HepG2 (cell line): ENCODE results near the gene HS6ST1. TPM values are rescaled to one million over a fixed set of nuclear protein-coding genes. Genes with fewer than 3 reads are reported as not detected.

Experiments used
- BCLAF1 ChIP-seq: fragments of 450-650 bp; IDR thresholded peaks from 2 replicates; pipeline ENCODE4 v1.6.1; 2017; ENCODE audit warnings: mild to moderate bottlenecking
- HOXA9 ChIP-seq: sonication (generic); formaldehyde crosslinking; IDR thresholded peaks from 2 replicates; pipeline ENCODE4 v1.8.1; 2022; ENCODE audit warnings: missing genetic modification reagents, mild to moderate bottlenecking, moderate library complexity, borderline replicate concordance
- KAT2B ChIP-seq: fragments of 150-350 bp; IDR thresholded peaks from 2 replicates; pipeline ENCODE4 v1.6.1; 2014; ENCODE audit warnings: low read depth, low read length, borderline replicate concordance
- KLF6 ChIP-seq: IDR thresholded peaks from 2 replicates; pipeline ENCODE4 v1.8.0; 2016; ENCODE audit warnings: missing biosample characterization, missing genetic modification reagents
- MAFG ChIP-seq: sonication (generic); formaldehyde crosslinking; IDR thresholded peaks from 2 replicates; pipeline ENCODE4 v1.5.1; 2020; ENCODE audit warnings: mild to moderate bottlenecking, missing genetic modification reagents
- NFYC ChIP-seq: IDR thresholded peaks from 2 replicates; pipeline ENCODE4 v1.6.1; 2016; ENCODE audit warnings: missing genetic modification reagents, missing compliant biosample characterization
- NR2C2 ChIP-seq: sonication (generic); formaldehyde crosslinking; IDR thresholded peaks from 2 replicates; pipeline ENCODE4 v1.4.0; 2020; ENCODE audit warnings: missing genetic modification reagents, mild to moderate bottlenecking, moderate library complexity, borderline replicate concordance
- POLR2AphosphoS5 ChIP-seq: IDR thresholded peaks from 2 replicates; pipeline ENCODE4 v1.6.1; 2012; ENCODE audit warnings: low read depth, low read length
- PRMT3 ChIP-seq: sonication (generic); formaldehyde crosslinking; IDR thresholded peaks from 2 replicates; pipeline ENCODE4 v1.8.1; 2022; ENCODE audit warnings: low read depth, mild to moderate bottlenecking, moderate library complexity, missing genetic modification reagents, borderline replicate concordance
- XRCC5 ChIP-seq: fragments of 200-400 bp; formaldehyde crosslinking; optimal IDR thresholded peaks from 2 replicates; pipeline ENCODE3; 2017; ENCODE audit warnings: mild to moderate bottlenecking, low read length
- YEATS2 ChIP-seq: sonication (generic); formaldehyde crosslinking; IDR thresholded peaks from 2 replicates; pipeline ENCODE4 v1.4.0; 2020; ENCODE audit warnings: missing genetic modification reagents, borderline replicate concordance
- ZBTB33 ChIP-seq: sonication (generic); formaldehyde crosslinking; IDR thresholded peaks from 2 replicates; pipeline ENCODE4 v1.4.0; 2020; ENCODE audit warnings: missing genetic modification reagents
- ZNF253 ChIP-seq: sonication (generic); formaldehyde crosslinking; IDR thresholded peaks from 2 replicates; pipeline ENCODE4 v1.8.0; 2022; ENCODE audit warnings: mild to moderate bottlenecking, missing genetic modification reagents, borderline replicate concordance
- ZNF546 ChIP-seq: sonication (generic); formaldehyde crosslinking; conservative IDR thresholded peaks from 2 replicates; pipeline ENCODE4 v1.8.1; 2023; ENCODE audit warnings: mild to moderate bottlenecking, missing genetic modification reagents
- ZNF570 ChIP-seq: sonication (generic); formaldehyde crosslinking; IDR thresholded peaks from 2 replicates; pipeline ENCODE4 v1.4.0; 2020; ENCODE audit warnings: mild to moderate bottlenecking, missing genetic modification reagents, borderline replicate concordance
- ZNF672 ChIP-seq: sonication (generic); formaldehyde crosslinking; IDR thresholded peaks from 2 replicates; pipeline ENCODE4 v1.8.1; 2022; ENCODE audit warnings: missing genetic modification reagents
- polyA plus RNA-seq, 8 experiments: library from polyadenylated mRNA; depleted of rRNA in 3 of 8; stranded (reverse) in 7 of 8; unstranded in 1 of 8; fragments of >200 nt; fragmentation: Illumina TruSeq in 4 of 8; extraction: Trizol in 4 of 8; gene quantifications; 2 replicates each; pipeline versions ENCODE4 v1.2.1 to v1.2.3, GENCODE V29; 2011 to 2016; ENCODE audit warnings: low read depth in 4 of 8, missing spikeins in 1 of 8, mixed read lengths in 1 of 8; ENCODE audit not compliant: insufficient read depth in 1 of 8
- total RNA-seq, 5 experiments: library from RNA; depleted of rRNA; stranded (reverse); fragments of >200 nt; fragmentation: Illumina TruSeq; extraction: Trizol; gene quantifications; 2 replicates each; pipeline ENCODE4 v1.2.3, GENCODE V29; 2016; ENCODE audit warnings: low read depth in 1 of 5
- TF ChIP-seq, protein P1 (sequence below): sonication (generic); formaldehyde crosslinking; IDR thresholded peaks from 2 replicates; pipeline ENCODE4 v1.5.0; 2020; ENCODE audit warnings: mild to moderate bottlenecking, missing genetic modification reagents, moderate library complexity
- TF ChIP-seq, protein P2 (sequence below): sonication (generic); formaldehyde crosslinking; IDR thresholded peaks from 2 replicates; pipeline ENCODE4 v1.8.1; 2023; ENCODE audit warnings: mild to moderate bottlenecking, missing genetic modification reagents, borderline replicate concordance
- TF ChIP-seq, protein P3 (sequence below): sonication (generic); formaldehyde crosslinking; IDR thresholded peaks from 2 replicates; pipeline ENCODE4 v1.5.0; 2020; ENCODE audit warnings: mild to moderate bottlenecking, missing genetic modification reagents

Gene HS6ST1
- total and polyA plus RNA-seq, 2 of the 13 experiments (the other 11 are each of a cell fraction or from before 2014, with no cell fraction given) = 34.5 to 84.6 TPM

GRCh38 chr2:128232965-128233789, 85.5 kb downstream of the HS6ST1 start (continued):
- TF ChIP-seq POLR2AphosphoS5 (peak; percentile 76), ZNF570 (CRISPR knock-in tag) (peak; percentile 92; the same call in 1 of the 2 replicates), KLF6 (CRISPR knock-in tag) (no peak; the same call in none of the 2 replicates), KAT2B (no peak), PRMT3 (CRISPR knock-in tag) (no peak), ZNF253 (no peak; the same call in 1 of the 2 replicates), MAFG (no peak), ZBTB33 (CRISPR knock-in tag) (peak; percentile 61), NFYC (CRISPR knock-in tag) (no peak), NR2C2 (peak; percentile 51; the same call in 1 of the 2 replicates), XRCC5 (peak; percentile 92), BCLAF1 (no peak), ZNF672 (CRISPR knock-in tag) (0 out of 2 replicates have a peak, but pooled peaks have one; percentile 66), ZNF546 (CRISPR knock-in tag) (peak; percentile 55; the same call in 1 of the 2 replicates), HOXA9 (peak; percentile 59), YEATS2 (CRISPR knock-in tag) (no peak; the same call in 1 of the 2 replicates)
- TF ChIP-seq, protein P1, sequence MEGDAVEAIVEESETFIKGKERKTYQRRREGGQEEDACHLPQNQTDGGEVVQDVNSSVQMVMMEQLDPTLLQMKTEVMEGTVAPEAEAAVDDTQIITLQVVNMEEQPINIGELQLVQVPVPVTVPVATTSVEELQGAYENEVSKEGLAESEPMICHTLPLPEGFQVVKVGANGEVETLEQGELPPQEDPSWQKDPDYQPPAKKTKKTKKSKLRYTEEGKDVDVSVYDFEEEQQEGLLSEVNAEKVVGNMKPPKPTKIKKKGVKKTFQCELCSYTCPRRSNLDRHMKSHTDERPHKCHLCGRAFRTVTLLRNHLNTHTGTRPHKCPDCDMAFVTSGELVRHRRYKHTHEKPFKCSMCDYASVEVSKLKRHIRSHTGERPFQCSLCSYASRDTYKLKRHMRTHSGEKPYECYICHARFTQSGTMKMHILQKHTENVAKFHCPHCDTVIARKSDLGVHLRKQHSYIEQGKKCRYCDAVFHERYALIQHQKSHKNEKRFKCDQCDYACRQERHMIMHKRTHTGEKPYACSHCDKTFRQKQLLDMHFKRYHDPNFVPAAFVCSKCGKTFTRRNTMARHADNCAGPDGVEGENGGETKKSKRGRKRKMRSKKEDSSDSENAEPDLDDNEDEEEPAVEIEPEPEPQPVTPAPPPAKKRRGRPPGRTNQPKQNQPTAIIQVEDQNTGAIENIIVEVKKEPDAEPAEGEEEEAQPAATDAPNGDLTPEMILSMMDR = peak; percentile 99
- TF ChIP-seq, protein P2, sequence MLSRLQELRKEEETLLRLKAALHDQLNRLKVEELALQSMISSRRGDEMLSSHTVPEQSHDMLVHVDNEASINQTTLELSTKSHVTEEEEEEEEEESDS (CRISPR knock-in tag) = 0 out of 2 replicates have a peak, but pooled peaks have one; percentile 21
- TF ChIP-seq, protein P3, sequence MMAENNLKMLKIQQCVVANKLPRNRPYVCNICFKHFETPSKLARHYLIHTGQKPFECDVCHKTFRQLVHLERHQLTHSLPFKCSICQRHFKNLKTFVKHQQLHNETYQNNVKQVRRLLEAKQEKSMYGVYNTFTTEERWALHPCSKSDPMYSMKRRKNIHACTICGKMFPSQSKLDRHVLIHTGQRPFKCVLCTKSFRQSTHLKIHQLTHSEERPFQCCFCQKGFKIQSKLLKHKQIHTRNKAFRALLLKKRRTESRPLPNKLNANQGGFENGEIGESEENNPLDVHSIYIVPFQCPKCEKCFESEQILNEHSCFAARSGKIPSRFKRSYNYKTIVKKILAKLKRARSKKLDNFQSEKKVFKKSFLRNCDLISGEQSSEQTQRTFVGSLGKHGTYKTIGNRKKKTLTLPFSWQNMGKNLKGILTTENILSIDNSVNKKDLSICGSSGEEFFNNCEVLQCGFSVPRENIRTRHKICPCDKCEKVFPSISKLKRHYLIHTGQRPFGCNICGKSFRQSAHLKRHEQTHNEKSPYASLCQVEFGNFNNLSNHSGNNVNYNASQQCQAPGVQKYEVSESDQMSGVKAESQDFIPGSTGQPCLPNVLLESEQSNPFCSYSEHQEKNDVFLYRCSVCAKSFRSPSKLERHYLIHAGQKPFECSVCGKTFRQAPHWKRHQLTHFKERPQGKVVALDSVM (CRISPR knock-in tag) = peak; percentile 82
